Measurements from ENCODE around the gene DMKN.

DMKN gene

GRCh38 chr19:35507561-35507960 is 5.9 kb downstream of the DMKN start:
- TF ChIP-seq, protein P1, sequence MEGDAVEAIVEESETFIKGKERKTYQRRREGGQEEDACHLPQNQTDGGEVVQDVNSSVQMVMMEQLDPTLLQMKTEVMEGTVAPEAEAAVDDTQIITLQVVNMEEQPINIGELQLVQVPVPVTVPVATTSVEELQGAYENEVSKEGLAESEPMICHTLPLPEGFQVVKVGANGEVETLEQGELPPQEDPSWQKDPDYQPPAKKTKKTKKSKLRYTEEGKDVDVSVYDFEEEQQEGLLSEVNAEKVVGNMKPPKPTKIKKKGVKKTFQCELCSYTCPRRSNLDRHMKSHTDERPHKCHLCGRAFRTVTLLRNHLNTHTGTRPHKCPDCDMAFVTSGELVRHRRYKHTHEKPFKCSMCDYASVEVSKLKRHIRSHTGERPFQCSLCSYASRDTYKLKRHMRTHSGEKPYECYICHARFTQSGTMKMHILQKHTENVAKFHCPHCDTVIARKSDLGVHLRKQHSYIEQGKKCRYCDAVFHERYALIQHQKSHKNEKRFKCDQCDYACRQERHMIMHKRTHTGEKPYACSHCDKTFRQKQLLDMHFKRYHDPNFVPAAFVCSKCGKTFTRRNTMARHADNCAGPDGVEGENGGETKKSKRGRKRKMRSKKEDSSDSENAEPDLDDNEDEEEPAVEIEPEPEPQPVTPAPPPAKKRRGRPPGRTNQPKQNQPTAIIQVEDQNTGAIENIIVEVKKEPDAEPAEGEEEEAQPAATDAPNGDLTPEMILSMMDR (conservative IDR thresholded peaks at IDR 0.05; ENCODE audit: low read depth, low read length): no peak
- no peak overlapping the region for H3K4me3 ChIP-seq (ENCODE audit: low read length)
- no peak for DNase-seq (ENCODE audit: low read depth)

DNA sequence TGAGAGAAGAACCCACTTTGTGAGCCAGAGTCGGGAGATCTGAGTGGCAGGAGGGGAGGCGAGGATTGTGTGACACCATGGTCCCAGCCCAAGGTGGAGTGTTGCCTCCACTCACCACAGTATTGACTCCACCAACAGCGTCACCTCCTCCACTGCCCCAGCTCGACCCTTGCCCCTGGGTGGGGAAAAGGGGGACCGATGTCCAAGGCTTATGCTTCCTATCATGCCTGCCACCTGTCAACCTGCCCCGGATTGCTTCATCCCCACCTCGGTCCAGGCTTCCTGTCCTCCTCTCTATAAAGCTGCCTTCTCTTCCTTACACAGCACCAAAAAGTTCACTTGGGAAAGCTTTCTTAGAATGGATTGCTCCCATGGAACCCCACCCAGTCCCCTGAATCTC is 7.4 kb downstream of the DMKN start:
- H3K4me3 ChIP-seq (ENCODE audit: low read length): no peak overlapping the region
- TF ChIP-seq, protein P1 (conservative IDR thresholded peaks at IDR 0.05; ENCODE audit: low read depth, low read length): no peak

GRCh38 chr19:35502751-35503150 is 10.7 kb downstream of the DMKN start:
- DNase-seq (ENCODE audit: low read depth): no peak
- TF ChIP-seq, protein P1 (conservative IDR thresholded peaks at IDR 0.05; ENCODE audit: low read depth, low read length): no peak
- H3K4me3 ChIP-seq (ENCODE audit: low read length): no peak overlapping the region

More for the DNA sequence above, 7.4 kb downstream of the DMKN start:
- DNase-seq (ENCODE audit: low read depth): no peak

- no peak for DNase-seq (ENCODE audit: low read depth)
- TF ChIP-seq, protein P1 (conservative IDR thresholded peaks at IDR 0.05; ENCODE audit: low read depth, low read length): no peak
- no peak overlapping the region for H3K4me3 ChIP-seq (ENCODE audit: low read length)
Measured at GRCh38 chr19:35501684-35502083, 11.8 kb downstream of the DMKN start.

- TF ChIP-seq, protein P1 (conservative IDR thresholded peaks at IDR 0.05; ENCODE audit: low read depth, low read length): no peak
- no peak for DNase-seq (ENCODE audit: low read depth)
- no peak overlapping the region for H3K4me3 ChIP-seq (ENCODE audit: low read length)
Measured at GRCh38 chr19:35500611-35501010, 12.8 kb downstream of the DMKN start.

- no peak for DNase-seq (ENCODE audit: low read depth)
- no peak overlapping the region for H3K4me3 ChIP-seq (ENCODE audit: low read length)
- TF ChIP-seq, protein P1 (conservative IDR thresholded peaks at IDR 0.05; ENCODE audit: low read depth, low read length): no peak
Measured at GRCh38 chr19:35498984-35499527, 14.4 kb downstream of the DMKN start.

DNA sequence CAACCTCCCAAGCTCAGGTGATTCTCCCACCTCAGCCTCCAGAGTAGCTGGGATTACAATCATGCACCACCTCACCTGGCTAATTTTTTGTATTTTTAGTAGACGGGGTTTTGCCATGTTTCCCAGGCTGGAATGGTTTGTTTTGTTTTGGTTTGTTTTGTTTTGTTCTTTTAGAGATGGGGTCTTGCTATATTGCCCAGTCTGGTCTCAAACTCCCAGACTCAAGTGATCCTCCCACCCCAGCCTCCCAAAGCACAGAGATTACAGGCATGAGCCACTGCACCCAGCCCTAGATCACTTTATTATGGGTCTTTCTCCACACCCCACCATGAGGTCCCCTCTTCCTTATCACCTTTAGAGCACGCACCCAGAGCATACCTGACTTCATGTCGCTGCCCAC is 15.2 kb downstream of the DMKN start:
- DNase-seq (ENCODE audit: low read depth): no peak
- TF ChIP-seq, protein P1 (conservative IDR thresholded peaks at IDR 0.05; ENCODE audit: low read depth, low read length): no peak
- no peak overlapping the region for H3K4me3 ChIP-seq (ENCODE audit: low read length)

All from retinal pigment epithelial cell (primary cell).